ENCODE results near the gene ENTREP3.

- TF ChIP-seq CTCF (IDR thresholded peaks at IDR 0.05; ENCODE audit: borderline replicate concordance, extremely low read depth, low read length, poor library complexity, severe bottlenecking) (no peak), EZH2 (IDR thresholded peaks at IDR 0.05; ENCODE audit: borderline replicate concordance, low read depth, low read length, severe bottlenecking) (no peak)
These were observed 3.7 kb downstream of the ENTREP3 start for GRCh38 chr1:155251566-155251965.

Data from DND-41 (cell line).